GM21423 (cell line): ENCODE data around the gene ADPRH.

Source experiments
- ATAC-seq: cut with Tn5 transposase; IDR thresholded peaks from one replicate; pipeline ENCODE4 v1.9.1; 2021; ENCODE audit warnings: mild to moderate bottlenecking, moderate library complexity; ENCODE audit not compliant: unreplicated experiment

ADPRH gene

GRCh38 chr3:119626196-119626595, 46.9 kb downstream of the ADPRH start:
- no peak for ATAC-seq

GRCh38 chr3:119627461-119627860, 48.2 kb downstream of the ADPRH start:
- ATAC-seq = no peak

GRCh38 chr3:119628390-119628789, 49.1 kb downstream of the ADPRH start:
- peak; percentile 53 for ATAC-seq

- ATAC-seq = peak; percentile 24
Measured at GRCh38 chr3:119628816-119629445, 49.6 kb downstream of the ADPRH start.

- ATAC-seq = no peak
Measured at GRCh38 chr3:119630128-119630879, 51.0 kb downstream of the ADPRH start.

GRCh38 chr3:119630880-119631329, 51.6 kb downstream of the ADPRH start:
- no peak for ATAC-seq

GRCh38 chr3:119631516-119631915, 52.2 kb downstream of the ADPRH start:
- ATAC-seq = no peak

GRCh38 chr3:119632216-119632615, 52.9 kb downstream of the ADPRH start:
- ATAC-seq = no peak

GRCh38 chr3:119632829-119633228, 53.5 kb downstream of the ADPRH start:
- no peak for ATAC-seq

GRCh38 chr3:119635719-119636118, 56.4 kb downstream of the ADPRH start:
- no peak for ATAC-seq

- ATAC-seq = no peak
Measured at GRCh38 chr3:119636249-119636648, 57.0 kb downstream of the ADPRH start.

- ATAC-seq = no peak
Measured at GRCh38 chr3:119636891-119637611, 57.8 kb downstream of the ADPRH start.

- peak; percentile 34 for ATAC-seq
Measured at GRCh38 chr3:119637679-119638477, 58.6 kb downstream of the ADPRH start.
